HG02852 (cell line): ENCODE results near the gene FRMD4A.

Experiments used
- ATAC-seq: cut with Tn5 transposase; IDR thresholded peaks from one replicate; pipeline ENCODE4 v1.9.1; 2021; ENCODE audit warnings: mild to moderate bottlenecking, moderate library complexity; ENCODE audit not compliant: unreplicated experiment

The FRMD4A gene

GRCh38 chr10:14024329-14025202 lies 306.2 kb downstream of the FRMD4A start:
- no peak for ATAC-seq

DNA sequence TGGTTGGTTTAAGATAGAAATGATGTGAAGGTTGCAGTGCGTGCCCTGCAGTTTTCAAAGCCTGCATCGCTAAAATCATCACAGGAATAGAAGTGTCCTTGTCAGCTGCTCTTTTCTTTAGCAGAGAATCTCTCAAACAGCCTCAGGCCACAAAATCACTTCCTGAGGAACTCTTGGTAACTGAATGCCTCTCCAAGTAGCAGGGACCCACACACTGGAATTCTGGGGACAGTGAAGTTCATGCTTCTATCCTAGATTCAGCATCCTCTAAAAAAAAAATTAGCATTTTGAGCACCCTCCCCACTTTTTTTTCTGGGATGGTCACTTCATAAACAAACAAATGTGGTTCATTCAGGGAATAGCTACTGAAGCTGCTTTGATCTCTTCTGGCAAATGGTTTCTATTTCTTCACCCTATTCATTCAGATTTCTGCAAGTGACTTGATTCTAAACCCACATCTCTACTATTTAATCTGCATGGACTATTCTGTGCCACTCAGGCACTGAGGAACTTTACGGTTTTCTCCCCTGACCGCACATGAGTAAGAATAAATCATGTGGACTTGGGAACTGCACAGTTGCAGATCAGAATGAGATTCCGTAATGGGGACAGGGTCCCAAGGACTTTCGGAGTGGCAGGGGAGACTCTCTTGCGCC lies 306.9 kb downstream of the FRMD4A start:
- no peak for ATAC-seq

DNA sequence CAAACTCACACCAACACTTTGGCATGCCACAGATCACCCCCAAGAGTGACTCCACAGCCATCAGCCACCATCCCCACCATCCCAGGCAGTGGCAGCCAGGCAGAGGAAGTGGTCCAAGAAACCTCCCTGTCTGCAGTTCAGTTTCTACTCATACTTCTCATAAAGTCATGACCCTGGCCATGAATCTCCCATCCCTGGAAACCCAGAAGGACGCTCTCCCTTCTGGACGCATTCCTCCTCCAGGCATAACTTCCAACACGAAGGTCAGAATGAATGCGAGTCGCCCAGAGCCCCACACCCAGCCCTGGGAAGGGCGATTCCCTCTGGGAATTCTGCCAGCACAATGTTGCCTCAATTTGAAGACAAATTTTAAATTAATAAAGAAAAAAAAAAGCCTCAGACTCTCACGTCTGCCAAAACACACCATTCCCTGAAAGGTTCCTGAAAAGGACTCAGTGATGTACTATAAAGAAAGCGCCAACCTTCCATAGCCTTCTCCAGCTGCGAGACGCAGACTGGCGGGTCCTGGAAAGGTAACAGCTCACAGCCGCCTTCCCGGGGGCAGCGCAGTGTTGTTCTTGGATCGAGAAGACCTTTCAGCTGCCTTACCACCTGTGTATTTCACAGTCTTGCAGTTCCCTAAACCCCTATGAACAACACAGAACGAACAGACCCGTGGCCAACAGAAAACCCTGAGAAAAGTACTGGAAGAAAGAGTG lies 307.6 kb downstream of the FRMD4A start:
- ATAC-seq, result no peak

GRCh38 chr10:14022052-14022451 lies 308.7 kb downstream of the FRMD4A start:
- ATAC-seq, result no peak

GRCh38 chr10:14020037-14020664 lies 310.6 kb downstream of the FRMD4A start:
- ATAC-seq, result no peak

DNA sequence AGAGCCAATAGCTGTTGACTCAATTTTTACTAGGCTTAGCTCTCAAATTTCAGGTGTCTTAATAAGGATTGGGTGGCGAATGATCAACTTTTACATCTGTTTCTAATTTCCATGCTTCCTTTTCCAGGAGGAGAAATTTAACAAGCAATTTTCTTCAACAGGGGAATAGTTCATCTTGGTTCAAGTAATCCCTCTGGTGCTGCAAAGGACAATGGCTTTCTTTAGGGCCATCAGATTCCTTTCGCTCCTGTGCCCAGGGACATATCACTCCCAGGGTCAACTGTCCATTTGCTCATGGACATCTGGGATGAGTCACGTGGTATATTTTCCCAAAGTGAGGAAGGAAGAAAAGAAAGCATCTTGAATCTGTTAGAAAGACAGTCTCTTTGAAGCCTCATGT lies 313.3 kb downstream of the FRMD4A start:
- ATAC-seq, result no peak

DNA sequence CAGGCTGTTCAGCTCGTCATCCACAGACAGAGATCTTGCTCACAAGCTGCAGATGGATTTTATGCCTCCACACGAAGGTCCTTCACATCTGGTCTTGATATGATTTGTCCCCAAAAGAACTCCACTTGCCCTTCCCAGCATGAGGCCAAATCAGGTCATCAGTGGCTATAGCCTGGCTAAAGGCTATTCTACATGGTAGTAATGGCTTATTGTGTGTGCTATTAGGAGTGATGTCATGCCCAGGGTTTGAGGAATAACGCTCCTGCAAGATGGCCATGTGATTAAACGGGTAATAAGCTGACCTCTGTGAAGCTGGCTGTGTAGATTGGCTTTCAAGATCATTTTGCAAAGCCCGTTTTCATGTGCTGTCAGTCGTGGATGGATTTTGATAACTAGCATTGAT lies 313.8 kb downstream of the FRMD4A start:
- no peak for ATAC-seq

DNA sequence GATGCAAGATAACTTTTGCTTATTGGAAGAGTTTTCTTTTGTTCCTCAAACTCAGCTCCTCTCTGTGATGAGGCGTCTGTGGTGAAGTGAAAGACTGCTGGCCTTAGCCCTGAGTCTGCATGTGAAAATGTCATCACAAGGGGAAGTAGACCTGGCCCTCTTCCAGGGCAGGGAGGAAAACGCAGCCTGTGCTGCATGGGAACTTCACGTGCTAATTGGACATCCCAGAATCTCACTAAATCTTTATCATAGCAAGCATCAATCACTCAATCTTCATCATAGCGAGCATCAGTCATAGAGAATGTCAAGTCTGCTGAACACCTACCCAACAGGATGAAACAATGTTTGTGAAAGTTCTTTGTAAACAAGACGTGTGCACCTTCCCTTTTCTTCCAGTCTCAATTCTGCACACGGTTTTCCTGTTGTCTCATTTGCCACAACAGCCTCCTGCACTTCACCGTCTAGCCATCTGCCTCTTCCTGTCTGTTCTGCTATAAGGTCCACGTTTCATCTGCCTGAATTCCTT lies 314.6 kb downstream of the FRMD4A start:
- ATAC-seq, result no peak

GRCh38 chr10:14014423-14014822 lies 316.3 kb downstream of the FRMD4A start:
- ATAC-seq, result no peak

GRCh38 chr10:14010769-14011574 lies 319.8 kb downstream of the FRMD4A start:
- no peak for ATAC-seq

DNA sequence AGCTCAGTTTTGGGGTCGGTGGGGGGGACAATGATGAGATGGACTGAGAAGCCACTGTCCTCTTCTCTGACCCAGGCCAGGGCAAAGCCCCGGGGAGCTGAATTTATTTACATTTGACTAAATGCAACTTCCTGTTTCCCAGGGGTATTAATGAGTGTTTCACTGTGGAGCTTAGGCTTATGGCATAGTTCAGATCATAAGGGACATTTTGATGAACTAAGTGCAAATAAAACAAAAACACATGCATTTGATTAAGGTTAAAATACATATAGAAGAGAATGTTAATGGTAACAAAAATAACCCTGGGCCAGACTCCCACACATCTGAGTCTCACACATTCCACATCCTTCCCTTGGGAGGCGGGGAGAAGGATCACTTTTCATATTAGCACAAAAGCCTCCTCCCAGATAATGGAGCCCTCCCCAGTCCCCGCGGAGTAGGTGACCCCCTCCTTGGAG lies 320.6 kb downstream of the FRMD4A start:
- no peak for ATAC-seq

GRCh38 chr10:14009371-14010100 lies 321.2 kb downstream of the FRMD4A start:
- no peak for ATAC-seq

DNA sequence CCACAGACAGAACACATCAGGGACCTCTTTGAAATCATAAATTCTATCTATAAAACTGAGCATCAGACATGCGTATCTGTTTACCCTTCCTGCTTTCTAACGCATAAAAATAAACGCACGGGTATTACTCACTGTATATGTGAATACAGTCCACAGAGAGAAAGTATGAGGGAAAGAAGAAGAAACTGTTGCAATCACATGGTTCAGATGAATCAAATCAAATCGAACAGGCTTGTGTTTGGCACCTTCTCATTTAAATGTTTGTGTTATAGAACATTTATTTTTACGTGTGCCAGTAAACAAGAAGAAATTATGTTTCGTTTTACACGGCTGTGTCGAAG lies 322.0 kb downstream of the FRMD4A start:
- ATAC-seq, result no peak

DNA sequence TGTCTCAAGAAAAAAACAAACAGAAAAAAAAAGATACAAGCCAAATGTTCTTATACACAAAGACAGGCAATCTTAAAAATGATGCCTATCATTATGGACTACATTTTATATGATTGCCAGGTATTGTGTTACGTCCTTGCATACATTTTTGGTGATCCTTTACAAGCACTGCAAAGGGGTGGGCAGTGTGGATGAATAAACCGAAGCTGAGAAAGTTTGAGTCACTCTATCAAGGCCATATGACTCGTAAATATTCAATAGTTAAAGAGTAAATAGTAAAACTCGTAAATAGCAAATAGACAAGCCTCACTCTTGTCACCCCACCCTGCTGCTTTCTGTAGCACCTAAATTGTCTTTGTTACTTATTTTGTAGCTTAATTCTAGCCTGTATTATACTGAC lies 326.2 kb downstream of the FRMD4A start:
- no peak for ATAC-seq

DNA sequence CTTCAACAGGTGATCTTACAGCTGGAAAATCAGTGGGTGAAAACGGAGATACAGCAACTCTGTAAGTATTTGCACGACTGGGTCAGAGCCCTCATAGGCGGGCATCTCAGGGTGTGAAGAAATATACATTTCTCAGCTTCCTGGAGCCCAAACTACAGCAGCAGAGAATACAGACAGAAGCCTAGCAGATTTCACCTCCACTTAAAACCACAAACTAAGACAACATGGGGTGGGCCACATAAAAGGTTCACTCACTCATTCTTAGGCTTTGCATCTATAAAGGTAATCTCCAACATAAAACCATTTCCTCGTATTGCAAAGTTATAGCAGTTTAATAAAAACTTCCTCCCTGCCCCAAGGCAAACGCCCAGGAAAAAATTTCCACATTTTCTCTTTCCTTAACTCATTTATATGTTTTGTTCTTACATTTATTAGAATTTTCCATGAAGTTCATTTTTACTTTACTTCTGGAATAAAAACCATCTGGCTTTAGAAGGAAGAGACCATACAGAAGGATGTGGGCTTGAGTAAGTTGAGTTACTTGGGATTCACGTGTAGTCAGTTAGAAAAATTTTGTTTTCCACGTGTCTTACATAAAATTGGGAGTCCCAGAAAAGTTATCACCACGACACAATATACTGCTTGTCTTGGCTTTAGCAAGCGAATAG lies 327.1 kb downstream of the FRMD4A start:
- ATAC-seq, result no peak

GRCh38 chr10:14001298-14002040 lies 329.3 kb downstream of the FRMD4A start:
- ATAC-seq, result no peak

DNA sequence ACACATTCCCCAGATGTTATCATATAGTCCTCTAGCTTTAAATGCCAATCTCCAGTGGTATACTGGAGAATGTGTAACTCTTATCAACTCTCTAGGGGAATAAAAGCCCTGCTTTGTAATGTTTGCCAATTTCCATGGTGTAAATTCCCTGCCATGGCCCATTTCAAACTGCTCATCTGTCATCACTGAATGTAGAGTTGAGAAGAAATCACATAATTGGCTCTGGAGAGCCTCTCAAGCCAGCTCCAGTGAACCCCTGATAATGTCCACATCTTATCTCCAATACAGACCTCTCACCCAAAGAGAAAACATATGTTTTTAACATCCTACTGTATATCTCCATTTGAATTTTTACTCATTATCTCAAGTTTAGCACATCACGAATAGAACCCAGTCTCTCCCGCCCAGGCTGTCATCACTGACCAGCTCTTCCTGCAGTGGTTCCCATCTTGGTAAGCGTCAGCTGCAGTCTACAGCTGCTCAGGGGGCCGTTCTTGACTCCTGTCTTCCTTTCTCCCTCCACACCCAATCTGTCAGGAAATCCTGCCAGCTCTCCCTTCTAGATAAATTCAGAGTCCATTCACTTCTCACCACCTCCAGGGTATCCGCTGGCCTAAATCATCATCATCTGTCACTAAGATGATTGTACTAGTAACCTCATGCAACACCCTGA lies 332.4 kb downstream of the FRMD4A start:
- ATAC-seq, result no peak

DNA sequence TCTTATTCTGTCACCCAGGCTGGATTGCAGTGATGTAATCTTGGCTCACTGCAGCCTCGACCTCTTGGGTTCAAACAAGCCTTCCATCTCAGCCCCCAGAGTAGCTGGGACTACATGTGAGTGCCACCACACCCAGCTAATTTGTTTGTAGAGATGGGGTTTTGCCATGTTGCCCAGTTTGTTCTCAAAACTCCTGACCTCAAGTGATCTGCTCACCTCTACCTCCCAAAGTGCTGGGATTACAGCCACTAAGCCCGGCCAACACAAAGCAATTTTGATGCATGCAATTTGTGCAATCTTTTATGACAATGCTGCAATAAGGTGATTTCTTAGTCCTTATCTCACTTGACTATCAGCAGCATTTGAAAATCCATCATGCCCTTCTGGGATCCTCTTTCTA lies 333.1 kb downstream of the FRMD4A start:
- ATAC-seq, result no peak
